HG03108 (cell line): ENCODE results near the gene PIP4P1.
A peak's percentile ranks its signal among the peaks of the same experiment; 100 is the strongest.

Experiments used
- ATAC-seq: cut with Tn5 transposase; IDR thresholded peaks from one replicate; pipeline ENCODE4 v1.9.1; 2021; ENCODE audit warnings: moderate library complexity; ENCODE audit not compliant: unreplicated experiment

The PIP4P1 gene

GRCh38 chr14:20412411-20412810 is 48.8 kb downstream of the PIP4P1 start:
- ATAC-seq, result peak; percentile 53

GRCh38 chr14:20409226-20409625 is 52.0 kb downstream of the PIP4P1 start:
- ATAC-seq, result no peak
